GM18498 (cell line): ENCODE measurements around the gene FAM163B.

ENCODE experiments used
- ATAC-seq: cut with Tn5 transposase; IDR thresholded peaks from one replicate; pipeline ENCODE4 v1.9.1; 2021; ENCODE audit warnings: mild to moderate bottlenecking, moderate library complexity; ENCODE audit not compliant: unreplicated experiment

The FAM163B gene

GRCh38 chr9:133529874-133530273, 79.3 kb downstream of the FAM163B start:
- no peak for ATAC-seq

DNA sequence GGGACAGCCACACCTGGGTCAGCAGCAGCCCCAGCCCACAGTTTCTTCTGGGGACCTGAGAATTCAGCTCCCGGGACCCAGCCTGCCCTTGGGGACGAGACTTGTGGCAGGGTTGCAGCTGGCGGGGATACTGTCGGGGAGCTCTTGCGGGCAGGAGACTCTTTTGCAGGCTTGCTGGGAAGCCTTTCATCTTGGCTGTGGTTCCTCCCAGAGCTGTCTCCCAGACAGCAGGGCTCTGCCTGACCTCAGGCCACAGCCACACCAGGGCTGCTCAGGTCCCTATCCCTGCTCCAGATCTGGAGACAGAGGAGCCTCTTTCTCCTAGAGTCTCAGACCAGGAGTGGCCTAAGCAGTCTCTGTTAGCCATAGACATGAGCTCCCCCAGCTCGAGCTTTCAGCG, 79.7 kb downstream of the FAM163B start:
- no peak for ATAC-seq

DNA sequence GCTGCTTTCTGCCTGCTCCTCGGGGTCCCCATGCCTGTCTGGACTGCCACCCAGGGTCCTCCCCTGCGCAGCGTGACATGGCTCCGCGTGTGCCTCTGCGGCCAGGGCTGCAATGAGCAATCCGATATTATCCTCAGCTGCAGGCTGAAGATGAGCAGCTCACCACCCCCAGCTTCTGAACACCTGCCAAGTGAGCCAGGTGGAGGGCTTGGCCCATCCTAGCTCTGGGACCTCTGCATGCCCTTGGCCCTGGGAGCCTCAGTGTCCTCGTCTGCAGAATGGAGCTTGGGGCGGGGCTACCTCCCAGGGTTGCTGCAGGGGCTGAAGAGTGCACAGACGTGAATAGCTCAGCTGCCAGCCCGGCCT, 80.3 kb downstream of the FAM163B start:
- ATAC-seq: no peak

DNA sequence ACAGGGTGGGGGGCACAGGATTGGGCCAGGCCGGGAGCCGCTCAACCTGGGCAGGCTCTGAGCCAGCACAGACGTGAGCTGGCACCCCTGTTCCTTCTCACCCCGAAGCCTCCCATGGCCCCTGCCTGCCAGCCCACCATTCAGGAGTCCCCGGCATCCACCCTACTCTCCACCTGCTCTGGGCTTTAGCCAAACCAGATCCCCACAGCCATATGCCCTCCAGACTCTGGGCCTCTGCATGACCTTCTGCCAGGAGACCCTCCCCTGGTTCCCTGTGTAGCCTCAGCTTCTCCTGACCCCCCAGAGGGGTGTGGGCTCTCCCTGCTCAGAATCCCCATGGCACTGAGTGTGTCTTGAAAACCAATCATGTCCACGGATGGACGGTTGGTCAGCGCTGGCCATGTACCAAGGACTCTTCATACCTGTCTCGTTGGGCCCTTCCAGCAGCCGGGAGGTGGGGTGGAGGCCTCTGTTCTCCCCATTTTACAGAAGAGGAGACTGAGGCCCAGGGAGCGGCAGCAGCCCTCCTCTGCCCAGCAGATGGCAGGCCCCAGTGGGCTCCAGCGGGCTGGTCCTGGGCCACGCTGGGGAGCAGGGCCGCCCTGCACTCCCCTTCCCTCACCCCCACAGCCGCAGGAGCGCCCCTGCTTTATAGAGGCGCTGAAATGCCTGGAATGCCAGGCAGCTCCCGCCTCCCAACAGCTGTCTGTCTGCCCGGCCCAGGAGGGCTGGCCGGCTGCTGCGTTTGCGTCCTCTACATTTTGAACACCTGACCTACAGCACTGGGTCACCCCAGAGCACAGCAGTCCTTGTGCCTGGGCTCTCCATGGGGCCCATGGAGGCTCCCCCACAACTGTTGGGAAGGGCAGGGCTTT, 81.0 kb downstream of the FAM163B start:
- ATAC-seq: no peak

- ATAC-seq: no peak
Observed at GRCh38 chr9:133527444-133527920, 81.7 kb downstream of the FAM163B start.
